Fibroblast of villous mesenchyme (primary cell): ENCODE data around the gene EFNB2. TPM values are rescaled to one million over a fixed set of nuclear protein-coding genes. Genes with fewer than 3 reads are reported as not detected.

Experiments
- DNase-seq: peaks from one replicate; pipeline ENCODE4 v3.0.0-alpha.2; 2010; ENCODE audit warnings: low read depth
- H3K4me3 ChIP-seq: 2 replicates; pipeline ENCODE4 v1.5.1; 2011; ENCODE audit warnings: low read depth, mild to moderate bottlenecking, low read length
- total RNA-seq: library from RNA; depleted of rRNA; stranded (reverse); fragments of >200 nt; gene quantifications from 2 replicates; pipeline ENCODE4 v1.2.3, GENCODE V29; 2012
- TF ChIP-seq, protein P1 (sequence below): IDR thresholded peaks from 2 replicates; pipeline ENCODE4 v1.5.1; 2012; ENCODE audit warnings: low read depth, mild to moderate bottlenecking, low read length; ENCODE audit not compliant: insufficient read depth

The EFNB2 gene
- total RNA-seq, 1 donor = 10.8 TPM

- H3K4me3 ChIP-seq = no peak overlapping the region
- TF ChIP-seq, protein P1, sequence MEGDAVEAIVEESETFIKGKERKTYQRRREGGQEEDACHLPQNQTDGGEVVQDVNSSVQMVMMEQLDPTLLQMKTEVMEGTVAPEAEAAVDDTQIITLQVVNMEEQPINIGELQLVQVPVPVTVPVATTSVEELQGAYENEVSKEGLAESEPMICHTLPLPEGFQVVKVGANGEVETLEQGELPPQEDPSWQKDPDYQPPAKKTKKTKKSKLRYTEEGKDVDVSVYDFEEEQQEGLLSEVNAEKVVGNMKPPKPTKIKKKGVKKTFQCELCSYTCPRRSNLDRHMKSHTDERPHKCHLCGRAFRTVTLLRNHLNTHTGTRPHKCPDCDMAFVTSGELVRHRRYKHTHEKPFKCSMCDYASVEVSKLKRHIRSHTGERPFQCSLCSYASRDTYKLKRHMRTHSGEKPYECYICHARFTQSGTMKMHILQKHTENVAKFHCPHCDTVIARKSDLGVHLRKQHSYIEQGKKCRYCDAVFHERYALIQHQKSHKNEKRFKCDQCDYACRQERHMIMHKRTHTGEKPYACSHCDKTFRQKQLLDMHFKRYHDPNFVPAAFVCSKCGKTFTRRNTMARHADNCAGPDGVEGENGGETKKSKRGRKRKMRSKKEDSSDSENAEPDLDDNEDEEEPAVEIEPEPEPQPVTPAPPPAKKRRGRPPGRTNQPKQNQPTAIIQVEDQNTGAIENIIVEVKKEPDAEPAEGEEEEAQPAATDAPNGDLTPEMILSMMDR = no peak
- no peak for DNase-seq
Measured at GRCh38 chr13:106562301-106562700, 26.8 kb upstream of the EFNB2 start.

DNA sequence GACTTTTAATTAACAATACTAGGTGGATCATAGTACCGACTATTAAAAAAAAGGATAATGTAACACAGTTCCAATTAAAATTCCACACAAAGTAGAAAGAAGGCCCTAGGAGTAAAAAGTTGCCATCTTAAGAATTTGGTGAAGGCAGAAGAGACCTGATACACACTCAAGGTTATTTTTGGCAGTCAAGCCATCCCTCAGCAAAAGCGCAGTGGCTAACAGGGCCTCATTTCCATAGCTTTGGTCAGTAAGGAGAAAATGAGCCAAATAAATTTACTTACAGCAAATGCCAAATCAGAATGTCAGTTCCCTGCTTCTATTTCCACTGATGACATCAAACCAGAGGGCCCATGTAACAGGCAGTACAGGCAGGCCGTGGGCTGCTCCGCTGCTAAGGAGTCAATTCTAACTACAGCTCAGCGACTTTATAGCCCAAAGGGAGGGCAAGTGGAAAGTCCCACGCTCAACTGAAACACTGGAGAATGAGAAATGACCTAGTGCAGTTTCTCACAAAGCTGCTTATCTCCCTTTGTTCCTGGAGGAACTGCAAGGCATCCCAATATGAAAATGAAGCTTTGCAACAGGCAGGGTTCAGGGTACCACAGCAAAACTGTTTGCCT, 26.2 kb upstream of the EFNB2 start:
- TF ChIP-seq, protein P1 = no peak
- H3K4me3 ChIP-seq = no peak overlapping the region
- peak; percentile 57 for DNase-seq

GRCh38 chr13:106560821-106561220, 25.4 kb upstream of the EFNB2 start:
- DNase-seq = no peak
- H3K4me3 ChIP-seq = no peak overlapping the region
- TF ChIP-seq, protein P1 = no peak

DNA sequence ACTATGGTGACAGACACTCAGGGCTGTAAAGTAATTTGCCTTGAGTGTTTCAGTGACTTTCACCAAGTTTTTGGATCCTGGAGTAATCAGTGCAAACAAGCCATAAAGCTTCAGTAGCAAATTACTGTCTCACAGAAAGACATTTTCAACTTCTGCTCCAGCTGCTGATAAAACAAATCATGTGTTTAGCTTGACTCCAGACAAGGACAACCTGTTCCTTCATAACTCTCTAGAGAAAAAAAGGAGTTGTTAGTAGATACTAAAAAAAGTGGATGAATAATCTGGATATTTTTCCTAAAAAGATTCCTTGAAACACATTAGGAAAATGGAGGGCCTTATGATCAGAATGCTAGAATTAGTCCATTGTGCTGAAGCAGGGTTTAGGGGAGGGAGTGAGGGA, 23.1 kb upstream of the EFNB2 start:
- no peak for DNase-seq
- no peak overlapping the region for H3K4me3 ChIP-seq
- TF ChIP-seq, protein P1 = no peak

DNA sequence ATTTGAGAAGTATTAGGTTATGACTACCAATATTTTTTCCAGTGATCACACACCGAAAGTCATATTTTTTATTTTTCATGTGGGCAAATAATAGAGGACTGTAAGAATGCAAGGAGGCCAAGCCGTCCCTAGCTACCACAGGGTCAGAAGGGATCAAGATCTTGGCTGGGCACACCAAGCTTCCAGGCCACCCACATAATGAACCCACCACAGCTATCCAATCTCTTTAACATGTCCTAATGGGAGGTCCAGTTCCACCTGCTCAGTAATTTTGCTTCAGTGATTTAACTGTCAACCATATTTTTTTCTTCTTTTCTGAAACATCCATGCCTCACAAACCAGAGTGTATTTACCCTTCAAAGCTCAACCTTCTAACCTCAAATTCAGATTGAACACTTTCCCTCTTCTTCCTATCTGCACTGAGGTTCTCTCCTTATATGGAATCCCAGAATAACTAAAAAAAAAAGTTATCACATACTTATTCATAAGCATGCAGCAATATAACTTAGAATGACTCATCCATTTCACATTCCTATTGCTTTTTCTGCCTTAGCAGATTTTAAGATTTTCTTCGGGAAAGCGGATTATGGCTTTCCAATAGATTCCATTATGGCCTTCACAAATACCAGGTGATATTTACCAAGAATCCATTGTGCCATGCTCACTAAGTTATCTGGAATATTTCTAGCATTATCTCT, 20.3 kb upstream of the EFNB2 start:
- TF ChIP-seq, protein P1 = no peak
- H3K4me3 ChIP-seq = no peak overlapping the region
- no peak for DNase-seq

DNA sequence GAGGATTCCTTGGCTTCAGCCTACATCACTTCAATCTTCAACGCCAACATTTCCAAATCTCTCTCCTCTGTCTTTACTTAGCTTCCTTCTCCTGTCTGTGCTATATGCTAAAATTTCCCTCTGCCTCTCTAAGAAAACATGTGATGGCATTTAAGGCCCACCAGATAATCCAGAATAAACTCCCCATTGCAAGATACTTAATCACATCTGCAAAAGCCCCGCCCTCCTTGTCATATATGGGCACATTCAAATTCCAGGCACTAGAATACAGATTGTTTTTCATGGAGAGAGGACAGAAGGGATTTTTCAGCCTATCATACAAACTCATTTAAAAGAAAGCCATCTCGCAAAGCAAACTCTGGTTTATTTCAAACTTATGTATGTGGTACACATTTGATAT, 16.3 kb upstream of the EFNB2 start:
- DNase-seq = no peak
- no peak overlapping the region for H3K4me3 ChIP-seq
- TF ChIP-seq, protein P1 = no peak

DNA sequence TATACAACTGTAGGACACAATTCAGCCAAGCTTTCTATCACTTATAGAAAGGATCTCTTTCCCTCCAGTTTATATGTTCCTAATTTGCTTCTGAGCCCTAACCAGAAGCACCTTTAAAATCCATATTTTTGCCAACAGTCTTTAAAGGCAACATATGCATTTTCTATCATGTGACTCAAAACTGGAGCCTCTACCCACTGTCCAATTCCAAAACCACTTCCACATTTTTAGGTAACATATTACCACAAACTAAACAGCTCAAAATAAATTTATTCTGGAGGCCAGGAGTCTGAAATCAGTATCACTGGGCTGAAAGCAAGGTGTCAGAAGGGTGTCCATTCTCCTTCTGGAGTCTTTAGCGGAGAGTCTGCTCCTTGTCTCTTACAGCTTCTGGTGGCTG, 15.9 kb upstream of the EFNB2 start:
- DNase-seq = no peak
- no peak overlapping the region for H3K4me3 ChIP-seq
- TF ChIP-seq, protein P1 = no peak
